Spinal cord (tissue), 10 donors: ENCODE results near the gene CFAP68. TPM values are rescaled to one million over a fixed set of nuclear protein-coding genes. Genes with fewer than 3 reads are reported as not detected.

Experiments used
- DNase-seq, 6 donors: peaks; one replicate each; pipeline versions ENCODE4 v3.0.0 to v3.0.0-alpha.2; 2013 to 2015; ENCODE audit warnings: low spot score in 6 of 6, low read depth in 4 of 6
- H3K27ac ChIP-seq: one replicate; pipeline ENCODE4 v1.5.1; 2013; ENCODE audit warnings: low read depth, low read length, control low read depth
- H3K27me3 ChIP-seq: one replicate; pipeline ENCODE4 v1.6.1; 2013; ENCODE audit warnings: low read length; ENCODE audit not compliant: control insufficient read depth, insufficient read depth
- H3K36me3 ChIP-seq: one replicate; pipeline ENCODE4 v1.6.1; 2013; ENCODE audit warnings: low read length; ENCODE audit not compliant: control insufficient read depth, insufficient read depth
- H3K4me1 ChIP-seq: one replicate; pipeline ENCODE4 v1.6.1; 2013; ENCODE audit warnings: low read length; ENCODE audit not compliant: control insufficient read depth, insufficient read depth
- H3K4me3 ChIP-seq: one replicate; pipeline ENCODE4 v1.5.1; 2013; ENCODE audit warnings: low read depth, low read length, control low read depth
- H3K9me3 ChIP-seq: one replicate; pipeline ENCODE4 v1.6.1; 2013; ENCODE audit warnings: low read length; ENCODE audit not compliant: control insufficient read depth, insufficient read depth
- WGBS: methylation state at CpG from one replicate; pipeline ENCODE4 v1.1.5; 2013; ENCODE audit warnings: missing lambda C conversion rate; ENCODE audit not compliant: insufficient coverage; 5-methylcytosine and 5-hydroxymethylcytosine counted together
- polyA plus RNA-seq, 2 donors: library from polyadenylated mRNA; unstranded; fragments of 120-200 nt; gene quantifications; one replicate each; pipeline ENCODE4 v1.2.1, GENCODE V29; 2013; ENCODE audit not compliant: insufficient read length in 2 of 2
- total RNA-seq, 2 donors: library from RNA; depleted of rRNA in 1 of 2; stranded (reverse); fragments of 120-200 nt in 1 of 2; fragments of >200 nt in 1 of 2; gene quantifications; one replicate each; pipeline versions ENCODE4 v1.2.3 to v1.2.4, GENCODE V29; 2013 to 2014
- donor health status: healthy.

CFAP68 gene
- total and polyA plus RNA-seq, 4 donors = 12.9 to 32.6 (median 27.4) TPM

DNA sequence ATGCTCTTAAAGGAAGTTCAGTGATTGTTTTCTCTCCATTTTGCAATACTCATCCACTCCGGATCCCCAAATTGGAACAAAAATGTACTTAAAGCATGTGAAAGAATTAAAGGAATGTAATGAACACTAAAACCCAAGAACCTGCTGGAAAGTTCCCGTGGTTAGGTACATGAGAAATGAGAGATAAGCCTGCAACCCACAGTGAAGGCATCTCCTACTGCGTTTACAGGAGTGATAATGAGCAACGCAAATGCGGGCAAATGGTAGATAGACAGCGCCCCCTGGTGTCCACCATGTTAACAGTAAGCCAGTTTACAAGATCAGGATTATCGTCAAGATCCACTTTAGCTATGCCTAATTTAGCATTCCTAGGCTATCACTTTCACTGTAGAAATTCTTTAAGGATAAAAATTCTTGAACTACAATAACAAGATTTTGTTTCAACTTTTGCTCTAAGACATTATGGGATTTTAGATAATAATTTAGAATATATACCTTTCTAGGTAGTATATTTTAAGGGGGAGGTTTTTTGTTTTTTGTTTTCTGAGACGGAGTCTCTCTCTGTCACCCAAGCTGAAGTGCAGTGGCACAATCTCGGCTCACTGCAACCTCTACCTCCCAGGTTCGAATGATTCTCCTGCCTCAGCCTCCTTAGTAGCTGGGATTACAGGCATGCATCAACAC is 37.8 kb upstream of the CFAP68 start:
- DNase-seq = peak; percentile 68 to 97 (median 81)
- H3K9me3 ChIP-seq = no peaks in the 10 kb centered on the region
- peaks cover 17% of the 10 kb centered on the region for H3K36me3 ChIP-seq
- no peaks in the 10 kb centered on the region for H3K27me3 ChIP-seq
- H3K4me1 ChIP-seq = no peaks in the 10 kb centered on the region
- peak overlapping the region; percentile 27 for H3K27ac ChIP-seq
- H3K4me3 ChIP-seq = no peak overlapping the region
- 0% methylated on average over 4 of the region's 10 CpGs for WGBS

DNA sequence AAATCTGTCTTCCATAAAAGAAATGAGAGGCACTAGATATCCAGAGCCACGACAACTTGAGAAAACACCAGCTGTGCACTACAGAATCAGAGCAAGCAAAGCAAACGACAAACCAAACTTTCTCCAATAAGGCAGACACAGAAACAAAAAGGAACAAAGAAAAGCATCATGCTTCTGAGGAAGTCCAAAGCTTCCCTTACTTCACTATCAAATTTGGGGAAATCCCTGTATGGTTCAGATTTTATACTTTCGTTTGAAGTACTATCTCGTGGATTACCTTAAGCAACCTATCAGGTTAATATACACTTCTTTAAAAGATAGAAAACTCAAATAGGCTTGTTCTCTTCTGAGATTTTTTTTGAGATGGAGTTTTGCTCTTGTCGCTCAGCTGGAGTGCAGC is 35.7 kb upstream of the CFAP68 start:
- Histone ChIP-seq H3K4me1 (no peaks in the 10 kb centered on the region), H3K27me3 (no peaks in the 10 kb centered on the region), H3K9me3 (no peaks in the 10 kb centered on the region), H3K36me3 (peaks cover 9% of the 10 kb centered on the region), H3K27ac (no peak overlapping the region), H3K4me3 (no peak overlapping the region)
- DNase-seq = peak in 1 of 6 donors; percentile 42
- 80% methylated on average over 2 of the region's 5 CpGs for WGBS

DNA sequence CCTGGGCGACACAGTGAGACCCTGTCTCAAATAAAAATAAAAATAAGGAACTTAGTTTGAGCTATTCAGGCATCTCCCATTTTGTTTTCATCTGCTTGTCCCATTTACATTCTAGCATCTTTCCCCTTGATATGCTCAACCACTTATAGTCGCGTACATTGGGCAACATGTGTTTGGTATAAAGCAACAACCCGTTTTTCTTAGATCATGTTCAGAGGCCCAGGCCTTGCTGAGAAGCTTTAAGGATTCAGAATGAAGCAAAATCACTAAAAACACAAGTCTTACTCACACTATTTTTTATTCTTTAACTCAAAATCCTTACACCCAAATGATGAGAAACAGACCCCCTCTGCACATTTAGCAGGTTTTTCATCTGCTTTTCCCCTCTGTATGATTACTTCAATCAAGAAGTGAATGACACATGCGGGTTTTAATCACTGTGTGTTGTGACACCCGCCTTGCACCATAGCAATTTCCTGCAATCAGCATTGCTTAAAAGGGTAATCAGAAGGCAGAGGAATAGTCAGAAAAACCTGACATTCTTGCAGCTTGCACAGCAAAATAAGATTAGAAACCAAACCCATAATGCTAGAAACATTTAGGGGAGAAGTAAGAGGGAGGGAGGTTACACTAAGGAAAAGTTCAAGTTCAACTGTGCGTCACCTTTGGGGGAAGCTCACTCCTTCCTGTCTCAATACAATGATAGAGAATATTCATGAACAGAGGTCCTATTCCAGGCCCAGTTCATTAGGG is 33.9 kb upstream of the CFAP68 start:
- no peak overlapping the region for H3K27ac ChIP-seq
- no peaks in the 10 kb centered on the region for H3K27me3 ChIP-seq
- no peak overlapping the region for H3K4me3 ChIP-seq

DNA sequence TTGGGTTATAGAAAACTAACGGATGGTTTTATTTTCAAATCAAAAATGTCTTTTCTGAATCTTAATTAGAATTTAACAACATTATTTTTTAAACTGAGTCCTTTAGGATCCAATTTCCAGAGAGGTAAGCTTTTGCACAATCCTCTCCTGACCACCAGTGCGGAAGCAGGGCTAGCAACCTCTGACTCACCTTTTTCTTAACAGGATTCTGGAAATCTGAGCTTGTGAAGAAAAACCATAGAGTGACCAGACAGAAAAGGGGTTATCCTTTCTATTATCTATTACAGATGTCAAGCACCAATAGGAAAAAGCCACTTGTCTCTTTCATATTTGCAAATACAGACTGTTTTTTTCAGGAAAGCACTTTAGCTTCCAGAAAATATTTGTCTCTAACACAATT is 33.3 kb upstream of the CFAP68 start:
- H3K27ac ChIP-seq = no peak overlapping the region
- no CpG with 5 or more reads among the region's 2 CpGs for WGBS
- H3K9me3 ChIP-seq = no peaks in the 10 kb centered on the region
- H3K36me3 ChIP-seq = peaks cover 16% of the 10 kb centered on the region
- DNase-seq = no peak
- no peaks in the 10 kb centered on the region for H3K27me3 ChIP-seq
- H3K4me1 ChIP-seq = no peaks in the 10 kb centered on the region
- H3K4me3 ChIP-seq = no peak overlapping the region

More for the DNA sequence above, 33.9 kb upstream of the CFAP68 start:
- Histone ChIP-seq H3K4me1 (no peaks in the 10 kb centered on the region), H3K9me3 (no peaks in the 10 kb centered on the region), H3K36me3 (peaks cover 16% of the 10 kb centered on the region)
- 97% methylated on average over 3 of the region's 7 CpGs for WGBS
- no peak for DNase-seq

DNA sequence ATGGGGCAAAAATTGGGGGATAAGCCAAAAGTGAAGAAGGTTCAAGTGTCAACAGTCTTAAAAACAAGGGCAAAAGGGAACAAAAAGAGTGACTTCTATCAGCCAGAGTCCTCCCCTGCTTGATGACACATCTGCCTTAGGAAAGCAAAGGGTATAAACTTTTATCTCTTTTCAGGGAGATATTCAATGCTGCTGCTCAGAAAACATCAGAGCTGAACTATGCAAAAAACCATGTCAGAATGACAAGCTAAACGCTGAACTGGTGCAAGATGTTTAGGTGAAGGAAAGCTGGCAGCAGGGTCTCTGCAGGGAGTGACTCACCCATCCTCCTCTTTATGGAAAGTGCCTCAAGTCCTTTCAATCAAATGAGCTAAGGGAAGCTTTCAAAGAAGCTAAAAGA is 32.7 kb upstream of the CFAP68 start:
- peaks cover 16% of the 10 kb centered on the region for H3K36me3 ChIP-seq
- no peaks in the 10 kb centered on the region for H3K9me3 ChIP-seq
- no CpG with 5 or more reads among the region's 1 CpG for WGBS
- H3K27me3 ChIP-seq = no peaks in the 10 kb centered on the region
- no peak overlapping the region for H3K4me3 ChIP-seq
- no peaks in the 10 kb centered on the region for H3K4me1 ChIP-seq
- no peak overlapping the region for H3K27ac ChIP-seq
- no peak for DNase-seq

DNA sequence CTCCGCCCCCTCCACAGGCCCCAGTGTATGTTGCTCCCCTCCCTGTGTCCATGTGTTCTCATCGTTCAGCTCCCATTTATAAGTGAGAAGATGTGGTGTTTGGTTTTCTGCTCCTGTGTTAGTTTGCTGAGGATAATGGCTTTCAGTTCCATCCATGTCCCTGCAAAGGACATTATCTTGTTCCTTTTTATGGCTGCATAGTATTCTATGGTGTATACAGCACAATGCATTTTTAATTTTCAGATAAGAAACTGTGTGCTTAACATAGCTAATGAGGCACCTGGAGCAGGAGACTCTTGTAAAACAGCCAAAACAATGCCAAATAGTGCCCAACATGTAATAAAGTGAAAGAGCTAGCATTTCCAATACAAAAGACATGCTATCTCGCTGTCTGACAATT is 29.7 kb upstream of the CFAP68 start:
- DNase-seq = no peak
- WGBS = no CpG with 5 or more reads among the region's 3 CpGs
- Histone ChIP-seq H3K4me3 (no peak overlapping the region), H3K36me3 (peaks cover 13% of the 10 kb centered on the region), H3K27ac (no peak overlapping the region), H3K9me3 (no peaks in the 10 kb centered on the region), H3K4me1 (no peaks in the 10 kb centered on the region), H3K27me3 (no peaks in the 10 kb centered on the region)

DNA sequence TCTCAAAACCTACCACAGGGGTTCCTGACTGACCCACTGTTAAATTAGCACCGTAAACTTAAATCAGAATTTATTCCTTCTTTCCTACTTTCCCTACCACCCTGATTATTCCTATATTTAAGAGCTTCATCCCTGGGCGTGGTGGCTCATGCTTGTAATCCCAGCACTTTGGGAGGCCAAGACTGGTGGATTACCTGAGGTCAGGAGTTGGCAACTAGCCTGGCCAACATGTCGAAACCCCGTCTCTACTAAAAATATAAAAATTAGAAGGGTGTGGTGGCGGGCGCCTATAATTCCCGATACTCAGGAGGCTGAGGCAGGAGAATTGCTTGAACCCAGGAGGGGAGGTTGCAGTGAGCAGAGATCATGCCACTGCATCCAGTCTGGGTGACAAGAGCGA is 28.3 kb upstream of the CFAP68 start:
- H3K9me3 ChIP-seq = no peaks in the 10 kb centered on the region
- H3K27ac ChIP-seq = no peak overlapping the region
- no peak for DNase-seq
- 100% methylated on average over 1 of the region's 8 CpGs for WGBS
- H3K4me1 ChIP-seq = no peaks in the 10 kb centered on the region
- H3K27me3 ChIP-seq = no peaks in the 10 kb centered on the region
- no peak overlapping the region for H3K4me3 ChIP-seq
- H3K36me3 ChIP-seq = peaks cover 10% of the 10 kb centered on the region

DNA sequence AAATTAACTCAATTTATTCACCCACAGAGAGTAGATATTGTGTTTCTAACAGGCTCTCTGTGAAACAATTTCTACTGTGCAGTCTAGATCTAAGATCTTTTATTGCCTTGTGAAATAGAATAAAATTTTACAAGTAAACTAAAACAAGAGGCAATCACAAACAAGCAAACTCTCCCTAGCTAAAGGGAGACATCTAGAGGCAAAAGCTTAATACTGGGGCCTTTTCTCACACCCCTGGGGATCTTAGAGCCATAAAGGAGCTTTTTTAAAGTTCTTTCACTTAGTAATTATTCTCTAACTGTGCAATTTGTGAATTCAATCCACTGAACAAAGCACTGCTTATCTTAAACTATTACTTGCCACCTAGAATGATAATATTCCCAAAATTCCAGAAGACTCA is 27.7 kb upstream of the CFAP68 start:
- Histone ChIP-seq H3K4me1 (no peaks in the 10 kb centered on the region), H3K27me3 (no peaks in the 10 kb centered on the region), H3K9me3 (no peaks in the 10 kb centered on the region), H3K36me3 (peaks cover 12% of the 10 kb centered on the region), H3K27ac (no peak overlapping the region), H3K4me3 (no peak overlapping the region)
- peak in 2 of 6 donors; percentile 34 to 62 for DNase-seq

DNA sequence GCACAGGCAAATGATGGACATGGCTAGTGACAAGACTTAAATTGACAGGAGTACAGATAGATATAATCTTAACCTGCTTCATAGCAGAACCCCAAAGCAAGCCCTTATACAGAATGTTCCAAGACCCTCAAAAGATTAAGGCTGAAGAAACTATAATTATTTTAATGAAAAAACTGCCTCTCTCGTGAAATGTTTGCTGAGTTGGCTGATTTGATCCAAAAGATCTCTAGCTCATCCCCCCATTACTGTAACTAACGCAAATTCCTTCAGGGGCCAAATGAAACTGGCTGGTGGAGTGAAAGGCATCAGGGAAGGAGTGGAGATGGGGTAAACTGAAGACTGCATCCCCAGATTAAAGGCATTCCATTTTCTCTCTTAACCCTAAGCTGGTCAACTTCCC is 27.2 kb upstream of the CFAP68 start:
- no peaks in the 10 kb centered on the region for H3K9me3 ChIP-seq
- WGBS = no CpG with 5 or more reads among the region's 2 CpGs

DNA sequence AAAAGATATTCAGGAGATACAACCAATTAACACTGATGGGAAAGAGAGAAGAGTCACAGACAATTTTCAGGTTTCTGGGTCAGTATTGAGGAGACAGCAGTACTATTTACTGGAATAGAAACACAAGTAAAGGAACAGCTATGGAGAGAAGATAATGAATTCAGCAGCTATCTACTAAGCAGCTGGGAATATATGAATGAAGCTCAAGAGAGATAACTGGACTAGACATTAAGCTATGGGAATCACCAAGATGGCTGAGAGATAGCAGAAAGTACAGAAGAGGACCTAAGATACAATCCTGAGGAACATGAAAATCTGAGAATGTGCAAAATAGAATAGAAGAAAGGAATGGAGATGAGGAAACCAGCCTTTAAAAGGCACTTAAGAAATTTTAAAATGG is 23.8 kb upstream of the CFAP68 start:
- Histone ChIP-seq H3K4me3 (no peak overlapping the region), H3K36me3 (peaks cover 29% of the 10 kb centered on the region), H3K27me3 (no peaks in the 10 kb centered on the region), H3K27ac (no peak overlapping the region), H3K9me3 (no peaks in the 10 kb centered on the region), H3K4me1 (no peaks in the 10 kb centered on the region)
- DNase-seq = no peak

More for the DNA sequence above, 27.2 kb upstream of the CFAP68 start:
- H3K27me3 ChIP-seq = no peaks in the 10 kb centered on the region
- H3K27ac ChIP-seq = no peak overlapping the region
- no peak for DNase-seq
- no peaks in the 10 kb centered on the region for H3K4me1 ChIP-seq
- peaks cover 16% of the 10 kb centered on the region for H3K36me3 ChIP-seq
- H3K4me3 ChIP-seq = no peak overlapping the region
